ENCODE data around the gene ZNF771. TPM values are rescaled to one million over a fixed set of nuclear protein-coding genes. Genes with fewer than 3 reads are reported as not detected.

ZNF771 gene
- total and polyA plus RNA-seq, 2 donors (not counting 3 experiments of a cell fraction or from before 2014, with no cell fraction given) = 11.7 to 16.8 TPM

DNA sequence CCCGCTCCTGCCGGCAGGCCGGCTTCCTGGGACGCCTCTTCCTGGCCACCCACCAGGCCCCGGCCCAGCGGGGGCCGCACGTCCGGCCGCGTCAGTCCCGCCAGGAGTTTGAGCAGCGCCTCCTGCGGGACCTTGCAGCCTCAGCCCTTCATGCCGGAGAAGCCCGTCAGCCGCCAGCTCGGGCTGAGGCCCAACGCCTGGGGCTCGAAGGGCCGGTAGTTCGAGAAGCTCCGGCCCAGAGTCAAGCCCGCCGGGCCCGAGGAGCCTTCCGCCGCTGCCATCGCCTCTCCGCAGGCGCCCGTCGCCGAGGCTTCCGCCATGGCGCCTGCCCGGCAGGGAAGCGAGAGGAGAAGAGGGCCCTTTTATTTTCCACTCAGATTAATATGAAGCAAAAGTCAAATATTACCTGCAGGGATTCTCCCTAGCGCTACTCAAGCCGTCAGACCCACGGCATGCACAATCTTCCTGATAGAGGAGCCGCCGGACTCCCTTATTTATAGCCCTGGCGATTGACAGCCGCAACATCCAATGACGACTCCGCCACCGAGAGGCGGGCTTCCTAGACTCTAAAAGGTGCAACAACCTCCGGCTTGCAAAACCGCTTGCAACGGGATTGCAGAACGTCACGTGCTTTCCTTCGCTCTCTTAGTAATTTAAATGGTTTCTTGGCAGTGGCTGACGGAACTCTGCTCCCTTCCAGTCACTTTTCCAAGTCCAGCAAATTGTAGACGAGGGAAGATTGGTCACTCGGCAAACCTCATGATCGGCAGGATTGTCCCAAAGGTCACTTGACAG is 38.2 kb downstream of the ZNF771 start, which contains the start of gene SEPHS2:
Gene SEPHS2, minus strand, starts transcription at position 467 of the 795 bp plus-strand sequence. Its CDS starts 147 bp downstream, at position 320.
- DNase-seq (ENCODE audit: low read depth, low spot score) (peak; percentile 97), FAIRE-seq (peak; percentile 98)
- Histone ChIP-seq H3K9ac (replicated peaks; ENCODE audit: extremely low read depth, insufficient read depth, low read length) (peak within 1 kb of the TSS; percentile 85), H3K9me3 (replicated peaks; ENCODE audit: control insufficient read depth, insufficient read depth, low read length) (no peaks in the 10 kb centered on the region), H3K27me3 (ENCODE audit: control insufficient read depth in 2 of 2, insufficient read depth in 2 of 2, low read length in 2 of 2) (no peaks in the 10 kb centered on the region), H3K4me2 (ENCODE audit: insufficient read depth, low read length) (peak within 1 kb of the TSS; percentile 57), H4K20me1 (replicated peaks; ENCODE audit: control insufficient read depth, extremely low read depth, insufficient read depth, low read length) (no peaks in the 10 kb centered on the region), H3K36me3 (ENCODE audit: control insufficient read depth in 2 of 2, extremely low read depth in 1 of 2, insufficient read depth in 2 of 2, low read length in 2 of 2) (no peaks in the 10 kb centered on the region), H3K27ac (ENCODE audit: insufficient read depth, low read depth, low read length) (peak within 1 kb of the TSS; percentile 72), H3K4me1 (ENCODE audit: control insufficient read depth, extremely low read depth, insufficient read depth, low read length) (peaks cover 11% of the 10 kb centered on the region), H3K4me3 (replicated peaks in 1 of 3; ENCODE audit: insufficient read depth in 1 of 3, low read depth in 1 of 3, low read length in 3 of 3) (peak within 1 kb of the TSS; percentile 57 to 79 (median 68)), H3K9me1 (replicated peaks; ENCODE audit: control insufficient read depth, extremely low read depth, insufficient read depth, low read length) (no peaks in the 10 kb centered on the region), H3K79me2 (ENCODE audit: control insufficient read depth, insufficient read depth, low read length) (peaks cover 12% of the 10 kb centered on the region), H2AFZ (ENCODE audit: low read depth, low read length) (peak within 1 kb of the TSS; percentile 80)
- TSS peak; percentile 56 for BruUV-seq (replicated peaks)
- ChIA-PET CTCF (interaction anchor here (1.7 to 2.5 kb wide), 2 partner anchors 16 to 28 kb away, joined by 7 to 15 read pairs; partner anchors contain the start of gene DCTPP1), POLR2A (interaction anchor here (0.6 to 1.0 kb wide), 2 partner anchors 126 to 248 kb away, joined by 3 read pairs; partner anchors contain the start of gene ZNF688)
- dilution Hi-C loops (cut with MboI; ENCODE audit: extremely low pct_ligation_motif_present, low sequenced_read_pairs) (no loop called here), intact Hi-C loops (cut with micrococcal nuclease) (loop anchor here (1.0 to 5.0 kb wide), 7 partner anchors 27 to 247 kb away; partner anchors contain the start of genes ZNF689 and ZNF747)
- TF ChIP-seq MAX (IDR thresholded peaks at IDR 0.05; ENCODE audit: insufficient read depth, insufficient read length) = peak; percentile 82
- peak; percentile 83 for TF ChIP-seq POLR2AphosphoS5 (IDR thresholded peaks at IDR 0.05; ENCODE audit: insufficient read depth, low read depth, low read length)
- no peak for TF ChIP-seq GATA2 (IDR thresholded peaks at IDR 0.05; ENCODE audit: insufficient read depth, insufficient read length, low read depth, low read length)
- TF ChIP-seq MYC (IDR thresholded peaks at IDR 0.05; ENCODE audit: low read depth, low read length) = no peak
- peak; percentile 93 for TF ChIP-seq POLR2A (IDR thresholded peaks at IDR 0.05; ENCODE audit: low read depth, low read length)
- TF ChIP-seq, protein P1, sequence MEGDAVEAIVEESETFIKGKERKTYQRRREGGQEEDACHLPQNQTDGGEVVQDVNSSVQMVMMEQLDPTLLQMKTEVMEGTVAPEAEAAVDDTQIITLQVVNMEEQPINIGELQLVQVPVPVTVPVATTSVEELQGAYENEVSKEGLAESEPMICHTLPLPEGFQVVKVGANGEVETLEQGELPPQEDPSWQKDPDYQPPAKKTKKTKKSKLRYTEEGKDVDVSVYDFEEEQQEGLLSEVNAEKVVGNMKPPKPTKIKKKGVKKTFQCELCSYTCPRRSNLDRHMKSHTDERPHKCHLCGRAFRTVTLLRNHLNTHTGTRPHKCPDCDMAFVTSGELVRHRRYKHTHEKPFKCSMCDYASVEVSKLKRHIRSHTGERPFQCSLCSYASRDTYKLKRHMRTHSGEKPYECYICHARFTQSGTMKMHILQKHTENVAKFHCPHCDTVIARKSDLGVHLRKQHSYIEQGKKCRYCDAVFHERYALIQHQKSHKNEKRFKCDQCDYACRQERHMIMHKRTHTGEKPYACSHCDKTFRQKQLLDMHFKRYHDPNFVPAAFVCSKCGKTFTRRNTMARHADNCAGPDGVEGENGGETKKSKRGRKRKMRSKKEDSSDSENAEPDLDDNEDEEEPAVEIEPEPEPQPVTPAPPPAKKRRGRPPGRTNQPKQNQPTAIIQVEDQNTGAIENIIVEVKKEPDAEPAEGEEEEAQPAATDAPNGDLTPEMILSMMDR (IDR thresholded peaks at IDR 0.05; ENCODE audit: extremely low read depth in 1 of 2, insufficient read depth in 1 of 2, low read depth in 1 of 2, low read length in 2 of 2) = peak; percentile 29 to 53

Data from endothelial cell of umbilical vein (primary cell).